Cerebellar nuclear complex (tissue), 1 donor: ENCODE results near the gene SMG9.

Source experiments
- DNase-seq, 2 experiments: peaks; one replicate each; lab custom pipeline; 2025; lab: John Stamatoyannopoulos, UW

SMG9 gene

DNA sequence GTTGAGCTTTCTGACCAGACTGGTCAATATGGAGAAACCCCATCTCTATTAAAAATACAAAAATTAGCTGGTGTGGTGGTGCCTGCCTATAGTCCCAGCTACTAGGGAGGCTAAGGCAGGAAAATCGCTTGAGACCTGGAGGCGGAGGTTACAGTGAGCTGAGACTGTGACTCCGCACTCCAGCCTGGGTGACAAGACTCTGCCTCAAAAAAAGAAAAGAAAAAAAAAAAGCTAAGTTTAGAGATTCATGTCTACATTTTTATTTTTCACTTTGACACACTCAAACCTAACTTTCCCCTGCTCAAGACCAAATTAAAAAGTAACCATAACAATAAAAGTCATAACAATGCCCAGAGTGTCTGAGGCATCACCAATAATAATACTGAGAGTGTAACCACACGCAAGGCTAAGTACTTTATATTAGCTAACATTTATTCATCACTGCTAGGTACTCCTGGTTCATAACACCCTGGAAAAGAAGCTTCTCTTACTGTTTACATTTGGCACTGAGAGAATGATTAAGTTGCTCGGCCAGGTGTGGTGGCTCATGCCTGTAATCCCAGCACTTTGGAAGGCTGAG lies 33.2 kb downstream of the SMG9 start:
- DNase-seq = no peak

DNA sequence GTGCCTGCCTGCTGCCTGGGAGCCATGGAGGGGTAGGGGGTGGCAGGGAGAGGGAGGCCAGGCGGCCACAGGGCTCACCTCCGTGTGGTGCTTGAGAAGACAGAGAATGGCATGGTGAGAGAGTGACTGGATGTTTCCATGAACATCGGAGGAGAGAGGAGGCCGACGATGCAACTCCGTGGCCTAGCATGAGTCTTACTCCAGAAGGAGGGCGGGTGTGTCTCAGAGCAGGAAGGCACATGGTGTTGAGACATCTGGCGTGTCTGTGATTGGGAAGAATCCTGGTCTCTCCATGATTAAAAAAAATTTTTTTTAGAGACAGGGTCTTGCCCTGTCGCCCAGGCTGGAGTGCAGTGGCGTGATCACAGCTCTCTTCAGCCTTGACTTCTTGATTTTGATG lies 33.8 kb downstream of the SMG9 start:
- DNase-seq = no peak

DNA sequence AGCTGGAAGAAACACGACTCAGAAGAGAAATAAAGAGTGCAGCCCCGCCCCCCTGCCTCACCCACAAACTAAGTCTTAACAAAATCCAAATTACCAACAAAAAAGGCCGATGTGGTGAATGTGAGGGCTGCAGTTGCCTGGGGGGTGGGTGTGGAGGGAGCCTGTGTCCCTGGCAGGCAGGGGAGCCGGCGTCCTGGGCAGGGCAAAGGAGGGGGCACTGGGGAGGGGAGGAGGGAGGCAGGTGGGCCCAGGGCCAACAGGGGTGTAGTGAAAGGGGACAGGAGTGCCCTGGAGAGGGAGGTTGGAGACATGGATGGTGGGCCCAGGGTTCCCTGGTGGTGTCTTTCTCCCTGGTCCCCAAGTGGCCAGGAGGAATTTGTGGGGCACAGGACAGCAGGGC lies 34.8 kb downstream of the SMG9 start:
- DNase-seq = no peak

DNA sequence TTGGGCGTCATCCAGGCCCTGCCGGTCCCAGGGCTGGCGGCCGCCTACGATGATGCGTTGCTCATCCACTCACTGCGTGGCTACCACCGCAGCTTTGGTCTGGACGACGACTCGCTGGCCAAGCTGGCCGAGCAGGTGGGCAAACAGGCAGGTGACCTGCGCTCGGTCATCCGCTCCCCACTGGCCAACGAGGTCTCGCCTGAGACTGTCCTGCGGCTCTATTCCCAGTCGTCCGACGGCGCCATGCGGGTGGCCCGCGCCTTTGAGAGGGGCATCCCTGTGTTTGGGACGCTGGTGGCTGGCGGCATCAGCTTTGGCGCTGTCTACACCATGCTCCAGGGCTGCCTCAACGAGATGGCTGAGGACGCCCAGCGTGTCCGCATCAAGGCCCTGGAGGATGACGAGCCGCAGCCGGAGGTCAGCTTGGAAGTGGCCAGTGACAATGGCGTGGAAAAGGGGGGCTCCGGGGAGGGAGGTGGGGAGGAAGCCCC lies 35.3 kb downstream of the SMG9 start:
- no peak for DNase-seq

DNA sequence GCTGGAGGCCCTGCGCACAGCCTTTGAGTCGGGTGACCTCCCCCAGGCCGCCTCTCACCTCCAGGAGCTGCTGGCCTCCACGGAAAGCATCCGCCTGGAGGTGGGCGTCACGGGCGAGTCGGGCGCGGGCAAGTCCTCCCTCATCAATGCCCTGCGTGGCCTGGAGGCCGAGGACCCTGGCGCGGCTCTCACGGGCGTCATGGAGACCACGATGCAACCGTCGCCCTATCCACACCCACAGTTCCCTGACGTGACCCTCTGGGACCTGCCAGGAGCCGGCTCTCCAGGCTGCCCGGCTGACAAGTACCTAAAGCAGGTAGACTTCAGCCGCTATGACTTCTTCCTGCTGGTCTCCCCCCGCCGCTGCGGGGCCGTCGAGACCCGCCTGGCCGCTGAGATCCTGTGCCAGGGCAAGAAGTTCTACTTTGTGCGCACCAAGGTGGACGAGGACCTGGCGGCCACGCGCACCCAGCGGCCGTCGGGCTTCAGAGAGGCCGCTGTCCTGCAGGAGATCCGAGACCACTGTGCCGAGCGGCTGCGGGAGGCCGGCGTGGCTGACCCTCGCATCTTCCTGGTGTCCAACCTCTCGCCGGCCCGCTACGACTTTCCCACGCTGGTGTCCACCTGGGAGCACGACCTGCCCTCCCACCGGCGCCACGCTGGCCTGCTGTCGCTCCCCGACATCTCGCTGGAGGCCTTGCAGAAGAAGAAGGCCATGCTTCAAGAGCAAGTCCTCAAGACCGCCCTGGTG lies 36.0 kb downstream of the SMG9 start:
- no peak for DNase-seq

DNA sequence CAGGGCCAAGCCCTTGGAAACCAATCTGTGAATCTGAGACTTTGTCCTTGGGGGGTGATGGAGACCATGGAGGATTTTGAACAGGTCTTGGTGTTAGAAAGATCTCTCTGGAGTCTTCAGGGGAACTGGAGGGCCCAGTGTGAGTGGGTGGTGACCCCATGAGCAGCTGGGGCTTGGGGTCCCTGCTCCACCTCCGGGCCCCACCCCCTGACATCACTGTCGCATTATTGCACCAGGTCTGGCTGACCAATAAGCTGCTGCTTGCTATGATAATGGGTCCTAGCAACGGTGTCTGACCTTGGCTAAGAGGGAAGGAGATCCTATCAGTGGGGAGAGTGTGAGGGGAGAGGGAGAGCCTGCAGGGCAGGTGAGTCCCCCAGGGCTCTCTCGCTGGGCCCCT lies 39.0 kb downstream of the SMG9 start, which contains the start of gene IRGC:
IRGC (plus strand) TSS at position 301 of the 400 bp plus-strand sequence. CDS start 2,483 bp downstream, outside the sequence.
- no peak for DNase-seq

DNA sequence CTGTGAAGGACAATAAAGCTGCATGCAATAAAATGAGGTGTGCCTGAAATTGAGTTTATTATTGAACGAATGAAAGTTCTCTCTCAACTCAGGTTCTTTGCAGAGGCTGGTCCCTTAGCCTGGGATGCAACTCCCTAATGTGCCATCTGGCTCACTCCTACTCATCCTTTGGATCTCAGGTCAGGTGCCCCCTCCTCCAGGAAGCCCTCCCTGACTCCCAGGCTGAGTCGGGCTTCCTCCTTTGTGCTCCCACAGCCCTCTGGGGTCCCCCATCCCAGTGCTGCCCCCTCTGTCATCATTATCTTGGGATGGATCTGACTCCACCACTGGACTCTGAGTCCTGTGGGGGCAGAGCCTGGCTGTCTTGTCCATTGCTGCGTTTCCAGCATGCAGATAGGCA lies 41.6 kb downstream of the SMG9 start:
- no peak for DNase-seq

DNA sequence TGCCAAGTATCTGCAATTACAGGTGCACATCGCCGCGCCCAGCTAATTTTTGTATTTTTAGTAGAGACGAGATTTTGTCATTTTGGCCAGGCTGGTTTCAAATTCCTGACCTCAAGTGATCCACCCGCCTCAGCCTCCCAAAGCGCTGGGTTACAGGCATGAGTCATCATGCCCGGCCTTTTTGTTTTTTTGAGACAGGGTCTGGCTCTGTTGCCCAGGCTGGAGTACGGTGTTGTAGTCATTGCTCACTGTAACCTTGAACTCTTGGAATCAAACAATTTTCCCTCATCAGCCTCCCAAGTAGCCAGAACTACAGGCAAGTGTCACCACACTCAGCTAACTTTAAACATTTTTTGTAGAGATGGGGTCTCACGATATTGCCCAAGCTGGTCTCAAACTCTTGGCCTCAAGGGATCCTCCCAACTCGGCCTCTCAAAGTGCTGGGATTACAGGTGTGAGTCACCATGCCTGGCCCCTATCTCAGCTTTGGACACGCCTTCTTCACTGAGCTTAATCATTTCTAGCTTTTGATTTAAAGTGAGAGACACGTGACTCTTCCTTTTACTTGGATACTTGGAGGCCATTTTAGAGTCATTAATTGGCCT lies 42.9 kb downstream of the SMG9 start:
- DNase-seq = no peak

DNA sequence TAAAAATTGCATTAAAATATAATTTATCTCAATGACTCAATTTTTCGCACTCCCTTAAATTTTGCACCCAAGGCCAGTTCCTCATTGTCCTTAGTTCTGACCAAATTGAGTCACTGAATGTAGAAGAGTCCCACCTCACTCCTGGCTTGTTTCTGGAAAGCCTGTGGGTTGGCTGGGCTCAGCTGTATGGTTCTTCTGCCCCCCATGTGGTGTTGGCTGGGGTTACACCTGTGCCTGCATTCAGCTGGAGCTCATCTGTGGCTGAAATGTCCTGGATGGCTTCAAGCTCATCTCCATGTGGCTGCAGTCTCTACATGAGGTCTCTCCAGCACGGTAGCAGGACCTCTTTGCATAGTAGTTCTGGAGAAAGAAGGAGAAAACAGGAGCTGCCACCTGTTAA lies 46.0 kb downstream of the SMG9 start:
- DNase-seq = no peak

DNA sequence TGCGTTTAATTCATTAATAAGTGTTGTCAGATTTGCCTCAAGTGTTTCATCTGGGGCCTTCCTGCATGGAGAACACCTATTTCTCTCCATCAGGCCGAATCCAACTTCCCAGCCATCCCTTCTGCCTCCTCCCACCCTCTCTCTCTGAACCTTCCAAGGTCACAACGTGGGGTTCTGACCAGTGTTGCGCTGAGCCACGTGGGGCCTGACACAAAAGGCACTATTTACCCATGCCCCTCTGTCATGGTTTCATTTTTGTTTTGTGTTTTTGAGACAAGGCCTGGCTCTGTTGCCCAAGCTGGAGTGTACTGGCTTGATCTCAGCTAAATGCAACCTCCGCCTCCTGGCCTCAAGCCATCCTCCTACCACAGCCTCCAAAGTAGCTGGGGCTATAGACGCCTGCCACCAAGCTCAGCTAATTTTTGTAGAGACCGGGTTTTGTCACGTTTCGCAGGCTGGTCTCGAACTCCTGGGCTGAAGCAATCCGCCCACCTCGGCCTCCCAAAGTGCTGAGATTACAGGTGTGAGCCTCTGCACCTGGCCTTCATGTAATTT lies 47.5 kb downstream of the SMG9 start:
- no peak for DNase-seq

DNA sequence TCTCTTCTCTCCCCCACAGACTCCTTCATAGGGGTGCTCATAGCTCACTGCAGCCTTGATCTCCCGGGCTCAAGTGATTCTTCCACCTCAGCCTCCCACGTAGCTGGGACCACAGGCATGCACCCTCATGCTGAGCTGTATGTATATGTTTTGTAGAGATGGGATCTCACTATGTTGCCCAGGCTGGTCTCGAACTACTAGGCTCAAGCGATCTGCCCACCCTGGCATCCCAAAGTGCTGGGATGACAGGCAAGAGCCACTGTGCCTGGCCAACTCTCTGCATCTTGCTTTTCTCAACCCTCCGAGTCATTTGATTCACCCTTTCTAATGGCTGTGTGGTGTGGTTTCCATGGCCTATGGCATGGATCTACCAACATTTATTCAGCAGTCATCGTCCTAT lies 49.0 kb downstream of the SMG9 start:
- DNase-seq = no peak

DNA sequence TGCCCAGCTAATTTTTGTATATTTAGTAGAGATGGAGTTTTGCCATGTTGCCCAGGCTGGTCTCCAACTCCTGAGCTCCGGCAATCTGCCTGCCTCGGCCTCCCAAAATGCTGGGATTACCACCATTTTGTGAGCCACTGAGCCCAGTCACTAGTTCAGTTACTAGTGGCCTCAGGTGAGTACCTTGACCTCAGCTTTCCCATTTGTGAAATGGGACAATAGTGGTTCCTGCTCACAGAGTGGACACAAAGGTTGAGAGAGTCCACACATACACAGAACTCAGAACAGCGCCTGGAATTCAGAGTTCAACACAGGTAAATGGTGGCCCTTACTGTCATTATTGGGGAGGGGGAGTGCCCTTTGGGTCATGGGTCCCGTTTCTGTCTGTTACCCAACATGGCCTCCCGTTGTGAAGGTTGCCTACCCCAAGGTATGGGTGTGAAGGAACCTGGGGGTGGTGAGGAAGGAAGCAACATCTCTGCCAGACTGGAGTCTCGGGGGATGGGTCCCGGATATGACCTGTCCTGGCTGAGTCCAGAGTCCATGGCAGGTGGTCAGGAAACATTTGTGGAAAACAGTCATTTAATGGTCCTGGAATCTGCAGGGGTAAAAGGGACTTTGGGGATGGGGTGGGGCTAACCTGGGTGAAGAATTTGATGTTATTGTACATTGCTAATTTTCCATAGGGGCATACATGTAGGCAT lies 50.6 kb downstream of the SMG9 start:
- no peak for DNase-seq

DNA sequence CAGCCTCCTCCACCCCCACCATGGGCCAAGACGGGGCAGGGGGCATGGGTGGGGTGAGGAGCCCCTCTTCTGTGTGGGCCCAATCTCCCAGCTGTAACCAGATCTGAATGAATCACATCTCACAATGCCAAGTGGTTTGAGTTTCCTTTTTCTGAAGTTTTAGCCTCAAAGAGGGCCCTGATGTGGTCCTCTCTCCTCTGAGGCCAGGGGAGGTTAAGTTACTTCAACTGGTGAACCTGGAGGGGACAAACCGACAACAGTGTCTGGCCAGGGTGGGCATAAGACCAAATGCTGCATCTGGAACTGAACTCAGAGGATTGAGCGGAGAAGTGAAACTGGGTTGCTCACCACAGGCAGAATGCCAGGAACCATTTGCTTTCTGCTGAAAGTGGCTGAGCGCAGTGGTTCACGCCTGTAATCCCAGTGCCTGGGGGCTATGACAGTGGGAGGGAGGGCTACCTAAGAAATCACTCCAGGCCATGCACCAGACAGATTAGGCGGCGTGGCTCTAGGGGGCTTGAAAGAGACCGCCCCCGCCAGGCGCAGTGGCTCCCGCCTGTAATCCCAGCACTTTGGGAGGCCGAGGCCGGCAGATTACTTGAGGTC lies 54.3 kb downstream of the SMG9 start:
- no peak for DNase-seq

DNA sequence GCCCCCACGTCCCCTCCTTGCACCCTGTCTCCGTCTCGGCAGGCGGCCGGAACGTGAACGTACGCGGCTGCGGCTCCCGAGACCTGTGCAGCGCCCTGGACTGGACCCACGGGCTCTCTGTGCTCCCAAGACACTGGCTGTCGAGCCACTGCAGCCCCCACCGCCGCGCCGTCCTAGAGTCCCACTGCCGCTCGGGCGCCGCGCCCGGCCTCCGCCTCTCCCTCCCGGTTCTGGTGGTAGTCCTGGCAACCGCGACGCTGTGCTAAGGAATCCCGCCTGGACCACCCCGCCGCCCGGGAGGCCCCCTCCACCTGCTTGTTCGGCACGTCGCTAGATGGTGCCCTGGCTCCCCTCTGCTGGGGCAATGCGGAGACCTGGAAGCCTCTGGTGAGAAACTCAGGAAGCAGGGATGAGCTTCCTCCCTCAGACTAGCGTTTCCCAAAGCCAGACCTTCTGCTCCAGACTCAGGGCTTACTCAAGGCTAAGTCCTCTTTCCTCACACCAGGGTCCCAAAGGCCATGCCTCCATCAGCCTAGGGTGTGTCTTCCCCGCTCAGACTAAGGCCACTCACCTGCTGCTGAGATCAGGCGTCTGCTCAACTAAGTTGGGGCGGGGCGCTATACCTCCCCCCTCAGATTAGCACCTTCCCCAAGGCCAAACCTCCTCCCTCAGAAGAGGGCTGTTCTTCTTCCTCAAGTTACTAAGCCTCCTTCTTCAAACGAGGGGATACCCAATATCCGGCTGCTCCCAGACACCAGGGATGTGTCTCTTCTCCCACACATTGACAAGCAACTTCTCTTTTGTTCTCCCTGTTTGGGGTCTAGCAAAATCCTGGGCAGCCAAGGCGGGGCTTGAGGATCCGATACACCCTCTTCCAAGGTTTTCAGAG lies 55.0 kb downstream of the SMG9 start:
- DNase-seq = no peak

DNA sequence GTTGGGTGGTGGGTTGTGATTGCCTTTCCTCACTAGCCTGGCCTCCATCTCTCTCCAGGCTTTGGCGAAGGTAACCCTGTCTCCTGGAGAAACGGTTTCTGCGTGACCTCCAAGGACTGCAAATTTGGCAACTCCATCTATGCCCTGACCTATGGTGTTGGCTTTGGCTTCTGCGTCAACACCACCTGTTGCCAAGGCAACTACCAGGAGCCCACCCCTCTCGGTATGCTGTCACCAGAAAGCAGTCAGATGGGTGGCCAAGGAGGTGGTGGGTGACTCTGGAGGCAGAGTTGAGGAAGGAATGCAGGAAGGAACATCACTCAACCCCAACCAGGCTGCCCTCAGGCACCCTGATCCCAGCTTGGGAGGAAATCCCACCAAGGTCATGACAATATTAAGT lies 57.5 kb downstream of the SMG9 start:
- no peak for DNase-seq

DNA sequence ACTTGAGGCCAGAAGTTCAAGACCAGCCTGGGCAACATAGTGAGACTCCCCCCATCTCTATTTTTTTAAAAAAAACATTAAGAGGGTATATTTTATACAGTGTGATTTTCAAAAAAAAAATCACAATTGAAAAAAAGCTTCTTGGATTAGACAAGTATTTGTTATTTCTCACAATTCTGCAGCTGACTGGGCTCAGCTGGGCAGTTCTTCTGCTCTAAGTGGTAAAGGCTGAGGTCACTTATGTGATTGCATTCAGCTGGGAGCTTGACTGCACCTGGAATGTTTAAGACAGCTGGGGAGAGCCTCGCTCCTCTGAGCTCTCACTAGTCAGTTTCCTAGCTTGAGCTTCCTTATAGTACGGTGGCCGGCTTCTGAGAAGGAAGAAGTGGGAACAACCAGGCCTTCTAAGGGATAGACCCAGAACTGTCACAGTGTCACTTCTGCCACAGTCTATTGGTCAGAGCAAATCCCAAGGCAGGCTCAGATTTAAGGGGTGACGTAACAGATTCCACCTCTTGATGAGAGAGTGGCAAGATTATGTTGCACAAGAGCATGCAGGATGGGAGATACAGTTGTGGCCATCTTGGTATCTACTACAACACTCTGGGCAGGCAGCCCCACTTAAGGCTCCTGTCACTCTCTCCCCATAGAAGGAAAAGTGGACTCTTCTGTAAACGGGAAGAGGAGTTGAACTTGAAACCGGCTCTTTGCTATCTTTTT lies 58.6 kb downstream of the SMG9 start:
- DNase-seq = no peak

DNA sequence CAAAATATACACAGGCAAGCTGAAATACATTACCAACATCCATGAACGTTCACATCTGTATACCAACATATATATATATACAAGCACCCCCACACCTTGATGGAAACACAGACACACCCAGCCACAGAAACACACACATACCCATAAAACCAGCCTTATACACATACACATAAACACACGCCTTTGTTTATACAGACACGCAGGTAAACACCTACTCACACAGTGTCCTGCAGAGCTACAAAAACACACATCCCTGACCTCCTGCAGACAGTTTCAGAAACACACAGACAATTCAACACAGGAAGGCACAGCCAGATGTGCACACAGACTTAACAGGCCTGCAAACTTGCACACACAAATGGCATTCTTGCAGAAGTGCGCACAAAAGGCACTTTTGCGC lies 60.2 kb downstream of the SMG9 start:
- DNase-seq = no peak

DNA sequence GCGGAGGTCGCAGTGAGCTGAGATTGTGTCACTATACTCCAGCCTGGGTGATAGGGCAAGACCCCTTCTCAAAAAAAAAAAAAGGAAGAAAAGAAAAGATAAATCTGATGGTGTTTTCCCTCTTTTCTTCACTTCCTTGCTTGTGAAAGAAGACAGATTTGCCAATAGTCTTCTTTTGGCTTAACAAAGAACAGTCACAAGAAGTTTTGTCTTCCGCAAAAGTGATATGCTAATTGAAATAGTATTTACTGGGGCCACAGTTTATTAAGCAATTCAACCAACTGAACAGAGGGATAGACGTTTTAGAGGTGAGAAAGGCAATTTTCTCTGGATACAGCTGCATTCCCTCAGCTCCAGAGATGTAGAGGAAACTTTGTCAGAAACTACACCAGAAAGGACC lies 61.9 kb downstream of the SMG9 start:
- DNase-seq = no peak

DNA sequence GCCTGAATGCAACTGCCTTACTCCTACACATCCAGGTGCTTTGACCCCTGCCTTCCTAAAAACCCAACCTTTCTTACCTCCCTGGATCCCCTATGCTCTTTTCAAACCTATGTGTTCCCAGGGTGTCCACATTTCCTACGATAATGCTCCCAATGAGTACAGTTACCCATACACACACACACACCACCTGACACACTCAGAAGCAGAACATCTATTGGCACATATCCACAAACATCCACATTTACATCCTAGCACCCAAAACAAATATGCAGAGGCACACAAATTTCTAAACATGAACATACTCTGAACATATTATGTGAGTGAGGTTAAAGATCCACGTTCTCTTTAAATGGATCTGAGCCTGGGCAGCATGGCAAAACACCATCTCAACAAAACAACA lies 62.4 kb downstream of the SMG9 start:
- no peak for DNase-seq

DNA sequence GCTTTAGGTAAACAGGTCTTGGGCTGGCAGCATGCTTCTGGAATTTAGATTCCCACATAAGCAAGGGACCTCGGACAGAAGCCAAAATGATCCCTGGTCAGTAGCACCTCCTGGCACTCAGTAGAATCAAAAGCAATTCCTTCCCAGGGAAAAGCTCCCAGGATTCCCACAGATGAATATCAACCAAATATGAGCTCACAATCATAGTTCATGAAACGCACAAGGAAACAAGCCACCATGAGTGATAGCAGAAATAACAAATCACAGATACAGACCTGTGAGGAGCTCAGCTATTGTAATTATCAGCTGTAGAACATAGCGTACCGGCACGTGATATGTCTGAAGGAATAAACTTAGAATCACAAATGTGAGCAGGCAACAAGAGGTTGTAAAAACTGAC lies 63.0 kb downstream of the SMG9 start:
- no peak for DNase-seq
